IPS DF 6.9 (cell line): ENCODE data around the gene ZNF827.

ENCODE experiments used
- DNase-seq: peaks from one replicate; pipeline ENCODE4 v3.0.0-alpha.2; 2013; ENCODE audit warnings: low read depth, low spot score
- H3K27ac ChIP-seq: one replicate; pipeline ENCODE4 v1.5.1; 2013; ENCODE audit warnings: low read length, control low read depth
- H3K27me3 ChIP-seq: 2 replicates; pipeline ENCODE4 v1.6.1; 2013; ENCODE audit warnings: mild to moderate bottlenecking, low read length; ENCODE audit not compliant: control insufficient read depth, insufficient read depth
- H3K36me3 ChIP-seq: 2 replicates; pipeline ENCODE4 v1.6.1; 2013; ENCODE audit warnings: low read length; ENCODE audit not compliant: control insufficient read depth, insufficient read depth
- H3K4me1 ChIP-seq: 2 replicates; pipeline ENCODE4 v1.6.1; 2013; ENCODE audit warnings: low read length; ENCODE audit not compliant: control insufficient read depth, insufficient read depth
- H3K4me3 ChIP-seq: 2 replicates; pipeline ENCODE4 v1.5.1; 2013; ENCODE audit warnings: mild to moderate bottlenecking, low read length
- H3K9me3 ChIP-seq: 2 replicates; pipeline ENCODE4 v1.6.1; 2013; ENCODE audit warnings: low read length, inconsistent platforms; ENCODE audit not compliant: control insufficient read depth, insufficient read depth
- WGBS: extraction: QIAGEN DNeasy Blood & Tissue Kit; methylation state at CpG from one replicate; pipeline ENCODE4 v1.1.7; 2013; ENCODE audit warnings: mixed read lengths, missing lambda C conversion rate; ENCODE audit not compliant: insufficient read length, insufficient coverage; 5-methylcytosine and 5-hydroxymethylcytosine counted together

The ZNF827 gene

DNA sequence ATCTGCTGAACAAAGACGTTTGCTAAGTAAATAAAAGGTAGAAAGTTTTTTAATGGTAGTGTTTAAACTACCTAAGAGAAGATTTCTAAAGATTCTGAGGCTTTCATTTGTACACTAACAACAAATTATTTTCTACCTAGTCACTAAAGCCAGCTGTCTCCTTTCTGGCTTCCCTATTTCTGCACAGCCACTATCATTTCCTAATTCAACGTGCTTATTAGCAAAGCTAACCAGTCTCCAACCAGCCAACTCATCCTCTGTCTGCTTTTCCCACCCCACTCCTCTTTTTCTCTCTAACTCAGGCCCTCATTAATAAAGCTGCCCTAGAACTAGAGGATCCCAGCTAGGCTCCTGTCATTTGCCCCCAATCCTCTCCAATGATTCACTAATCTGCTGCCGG, 118.2 kb downstream of the ZNF827 start:
- no CpG with 5 or more reads among the region's 3 CpGs for WGBS
- Histone ChIP-seq H3K27me3 (no peaks in the 10 kb centered on the region), H3K9me3 (no peaks in the 10 kb centered on the region), H3K4me1 (0 out of 2 replicates have a peak, but pooled peaks cover 2% of the 10 kb centered on the region), H3K27ac (no peak overlapping the region), H3K4me3 (no peak overlapping the region), H3K36me3 (no peaks in the 10 kb centered on the region)
- no peak for DNase-seq

GRCh38 chr4:145819853-145820181, 118.8 kb downstream of the ZNF827 start:
- no CpG with 5 or more reads among the region's 5 CpGs for WGBS
- H3K4me3 ChIP-seq = no peak overlapping the region
- no peak for DNase-seq

GRCh38 chr4:145819101-145819852, 119.3 kb downstream of the ZNF827 start:
- Histone ChIP-seq H3K36me3 (no peaks in the 10 kb centered on the region), H3K9me3 (no peaks in the 10 kb centered on the region), H3K27me3 (no peaks in the 10 kb centered on the region), H3K4me1 (0 out of 2 replicates have a peak, but pooled peaks cover 2% of the 10 kb centered on the region), H3K27ac (no peak overlapping the region), H3K4me3 (no peak overlapping the region)
- WGBS = no CpG with 5 or more reads among the region's 10 CpGs
- no peak for DNase-seq

More at GRCh38 chr4:145819853-145820181, 118.8 kb downstream of the ZNF827 start:
- Histone ChIP-seq H3K4me1 (0 out of 2 replicates have a peak, but pooled peaks cover 2% of the 10 kb centered on the region), H3K9me3 (no peaks in the 10 kb centered on the region), H3K27ac (no peak overlapping the region), H3K27me3 (no peaks in the 10 kb centered on the region), H3K36me3 (no peaks in the 10 kb centered on the region)

DNA sequence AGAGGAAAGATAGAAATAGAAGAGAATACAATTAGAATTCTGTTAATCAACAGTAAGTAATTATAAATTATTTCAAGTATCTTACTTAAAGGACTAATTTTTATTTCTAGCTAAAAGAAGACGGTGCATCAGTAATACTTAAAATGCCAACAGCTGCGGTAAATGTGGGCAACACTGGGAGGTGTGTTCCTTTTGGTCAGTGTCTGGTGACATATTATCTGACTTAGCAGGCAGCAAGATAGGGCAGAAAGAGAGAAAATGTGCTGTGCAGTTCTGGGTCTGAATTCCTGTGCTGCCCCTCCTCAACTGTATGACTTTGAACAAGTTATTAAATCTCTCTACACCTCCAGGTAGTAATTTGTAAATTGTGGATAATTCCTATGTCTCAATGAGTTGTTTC, 120.6 kb downstream of the ZNF827 start:
- WGBS = no CpG with 5 or more reads among the region's 2 CpGs
- H3K36me3 ChIP-seq = no peaks in the 10 kb centered on the region; the same call in 1 of the 2 replicates
- H3K9me3 ChIP-seq = no peaks in the 10 kb centered on the region
- no peaks in the 10 kb centered on the region for H3K4me1 ChIP-seq
- no peak for DNase-seq
- no peak overlapping the region for H3K27ac ChIP-seq
- no peak overlapping the region for H3K4me3 ChIP-seq
- no peaks in the 10 kb centered on the region for H3K27me3 ChIP-seq

DNA sequence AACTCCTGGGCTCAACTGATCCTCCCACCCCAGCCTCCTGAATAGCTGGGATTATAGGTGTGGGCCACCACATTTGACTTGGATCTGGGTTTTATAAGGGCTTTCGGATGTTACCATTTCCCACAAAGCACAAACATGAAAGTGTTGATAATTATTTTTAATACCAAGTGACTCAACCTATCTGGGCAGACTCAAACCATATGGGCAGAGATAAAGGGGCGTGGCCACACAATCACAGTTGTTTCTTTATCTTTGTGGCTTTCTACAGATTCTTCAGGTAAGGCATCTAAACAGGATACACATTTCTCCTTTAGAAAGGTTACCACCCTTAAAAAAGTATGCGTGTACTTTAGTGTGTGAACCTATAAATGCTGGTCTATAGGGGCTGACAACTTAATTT, 122.5 kb downstream of the ZNF827 start:
- H3K9me3 ChIP-seq = no peaks in the 10 kb centered on the region
- H3K4me3 ChIP-seq = no peak overlapping the region
- no peaks in the 10 kb centered on the region for H3K27me3 ChIP-seq
- DNase-seq = no peak
- H3K27ac ChIP-seq = no peak overlapping the region
- H3K4me1 ChIP-seq = no peaks in the 10 kb centered on the region
- H3K36me3 ChIP-seq = no peaks in the 10 kb centered on the region; the same call in 1 of the 2 replicates
- no CpG with 5 or more reads among the region's 3 CpGs for WGBS

DNA sequence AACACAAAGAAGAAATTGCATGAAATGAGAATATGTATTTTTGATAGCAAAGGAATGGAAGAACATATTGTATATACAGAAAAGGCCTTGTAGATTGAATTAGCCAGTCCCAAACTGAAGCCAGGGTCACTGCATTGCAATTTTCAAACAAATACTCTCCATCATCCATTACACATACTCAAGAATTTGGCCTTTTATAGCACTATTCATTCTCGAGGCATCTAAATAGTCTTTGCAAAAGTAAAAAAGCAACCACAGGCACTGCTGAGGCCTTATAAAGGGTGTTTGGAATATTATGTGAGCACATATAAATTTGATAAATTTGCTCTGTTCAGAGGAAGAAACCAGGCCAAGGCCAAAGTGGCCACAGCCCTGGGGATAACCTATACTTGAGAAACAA, 123.0 kb downstream of the ZNF827 start:
- Histone ChIP-seq H3K27ac (no peak overlapping the region), H3K36me3 (no peaks in the 10 kb centered on the region; the same call in 1 of the 2 replicates), H3K4me1 (no peaks in the 10 kb centered on the region), H3K9me3 (no peaks in the 10 kb centered on the region), H3K4me3 (no peak overlapping the region), H3K27me3 (no peaks in the 10 kb centered on the region)
- no peak for DNase-seq
- no CpG with 5 or more reads among the region's 1 CpG for WGBS

- WGBS = no CpG with 5 or more reads among the region's 1 CpG
- Histone ChIP-seq H3K9me3 (no peaks in the 10 kb centered on the region), H3K27ac (no peak overlapping the region)
Measured at GRCh38 chr4:145815027-145815612, 123.5 kb downstream of the ZNF827 start.

DNA sequence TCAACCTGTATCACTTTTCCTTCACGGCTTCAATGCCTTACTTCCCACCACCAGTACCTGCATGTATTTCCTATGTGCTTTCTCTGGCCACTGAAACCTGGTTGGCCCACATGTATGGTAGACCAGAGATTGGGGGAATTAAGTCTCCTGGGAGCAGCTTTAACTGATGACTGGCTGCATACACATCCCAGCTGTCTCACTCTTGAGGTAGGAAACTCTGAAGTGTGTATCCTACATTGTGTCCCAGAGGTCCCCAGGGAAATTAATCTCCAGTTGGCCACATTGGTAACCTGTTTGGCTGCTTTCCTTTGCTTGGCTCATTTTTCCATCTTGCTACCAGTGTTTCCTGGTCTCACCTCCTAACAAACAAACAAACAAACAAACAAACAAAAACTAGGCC, 124.4 kb downstream of the ZNF827 start:
- Histone ChIP-seq H3K36me3 (no peaks in the 10 kb centered on the region; the same call in 1 of the 2 replicates), H3K9me3 (no peaks in the 10 kb centered on the region), H3K4me1 (no peaks in the 10 kb centered on the region), H3K4me3 (no peak overlapping the region), H3K27ac (no peak overlapping the region), H3K27me3 (no peaks in the 10 kb centered on the region)
- no peak for DNase-seq
- no CpG with 5 or more reads among the region's 1 CpG for WGBS

More at GRCh38 chr4:145815027-145815612, 123.5 kb downstream of the ZNF827 start:
- no peak overlapping the region for H3K4me3 ChIP-seq
- H3K36me3 ChIP-seq = no peaks in the 10 kb centered on the region; the same call in 1 of the 2 replicates
- no peaks in the 10 kb centered on the region for H3K27me3 ChIP-seq
- H3K4me1 ChIP-seq = no peaks in the 10 kb centered on the region
- DNase-seq = no peak

DNA sequence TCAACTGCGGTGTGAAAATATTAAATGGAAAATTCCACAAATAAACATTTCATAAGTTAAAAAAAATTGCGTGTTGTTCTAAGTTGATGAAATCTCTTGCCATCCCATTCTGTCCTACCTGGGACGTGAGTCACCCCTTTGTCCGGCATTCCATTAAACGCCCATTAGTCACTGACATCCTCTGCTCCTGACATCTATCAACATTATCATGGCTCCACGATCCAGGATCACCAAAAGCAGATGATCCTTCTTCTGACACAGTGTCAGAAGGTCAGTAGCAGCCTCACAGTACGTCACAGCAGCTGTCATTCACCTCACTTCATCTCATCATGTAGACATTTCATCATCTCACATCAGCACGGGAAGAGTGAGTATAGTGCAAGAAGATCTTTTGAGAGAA, 125.7 kb downstream of the ZNF827 start:
- Histone ChIP-seq H3K9me3 (no peaks in the 10 kb centered on the region; the same call in 1 of the 2 replicates), H3K27ac (no peak overlapping the region), H3K36me3 (no peaks in the 10 kb centered on the region; the same call in 1 of the 2 replicates), H3K4me3 (no peak overlapping the region), H3K4me1 (no peaks in the 10 kb centered on the region), H3K27me3 (no peaks in the 10 kb centered on the region)
- WGBS = no CpG with 5 or more reads among the region's 8 CpGs
- no peak for DNase-seq

DNA sequence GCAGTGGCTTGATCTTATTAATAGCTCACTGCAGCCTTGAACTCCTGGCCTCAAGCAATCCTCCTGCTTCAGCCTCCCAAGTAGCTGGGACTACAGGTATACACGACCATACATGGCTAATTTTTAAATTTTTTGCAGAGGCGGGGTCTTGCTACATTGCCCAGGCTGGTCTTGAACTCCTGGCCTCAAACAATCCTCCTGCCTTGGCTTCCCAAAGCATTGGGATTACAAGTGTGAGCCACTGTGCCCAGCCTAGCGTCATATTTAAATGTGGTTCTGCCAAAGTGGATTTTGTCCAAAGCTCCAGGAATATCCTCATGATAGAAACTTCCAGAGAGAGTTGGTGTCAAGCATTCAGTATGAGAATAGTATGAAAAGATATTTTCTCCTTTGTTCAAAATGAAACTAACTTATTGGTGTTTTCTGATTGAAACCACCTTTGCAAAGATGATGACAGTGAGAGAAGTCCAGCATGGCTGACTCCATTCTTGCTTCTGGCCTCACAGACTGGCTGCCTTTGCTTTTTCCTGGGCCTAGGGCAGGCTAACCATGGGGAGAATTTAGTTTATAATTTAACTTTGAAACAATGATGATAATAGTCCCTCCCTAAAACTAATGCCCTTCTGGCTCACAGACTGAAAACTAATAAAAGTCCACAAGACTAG, 129.6 kb downstream of the ZNF827 start:
- no peak for DNase-seq
- Histone ChIP-seq H3K27me3 (no peaks in the 10 kb centered on the region), H3K9me3 (no peaks in the 10 kb centered on the region; the same call in 1 of the 2 replicates), H3K4me1 (peaks cover 1% of the 10 kb centered on the region; the same call in 1 of the 2 replicates), H3K36me3 (no peaks in the 10 kb centered on the region; the same call in 1 of the 2 replicates), H3K4me3 (no peak overlapping the region), H3K27ac (no peak overlapping the region)
- WGBS = no CpG with 5 or more reads among the region's 3 CpGs
